Raji (cell line): Measurements from ENCODE around the gene NRL.
A peak's percentile ranks its signal among the peaks of the same experiment; 100 is the strongest.

ENCODE experiments used
- POLR2A ChIP-seq: IDR thresholded peaks from 2 replicates; pipeline ENCODE4 v1.6.1; 2011; ENCODE audit warnings: low read depth, low read length, control low read depth; ENCODE audit not compliant: insufficient read depth

NRL gene

DNA sequence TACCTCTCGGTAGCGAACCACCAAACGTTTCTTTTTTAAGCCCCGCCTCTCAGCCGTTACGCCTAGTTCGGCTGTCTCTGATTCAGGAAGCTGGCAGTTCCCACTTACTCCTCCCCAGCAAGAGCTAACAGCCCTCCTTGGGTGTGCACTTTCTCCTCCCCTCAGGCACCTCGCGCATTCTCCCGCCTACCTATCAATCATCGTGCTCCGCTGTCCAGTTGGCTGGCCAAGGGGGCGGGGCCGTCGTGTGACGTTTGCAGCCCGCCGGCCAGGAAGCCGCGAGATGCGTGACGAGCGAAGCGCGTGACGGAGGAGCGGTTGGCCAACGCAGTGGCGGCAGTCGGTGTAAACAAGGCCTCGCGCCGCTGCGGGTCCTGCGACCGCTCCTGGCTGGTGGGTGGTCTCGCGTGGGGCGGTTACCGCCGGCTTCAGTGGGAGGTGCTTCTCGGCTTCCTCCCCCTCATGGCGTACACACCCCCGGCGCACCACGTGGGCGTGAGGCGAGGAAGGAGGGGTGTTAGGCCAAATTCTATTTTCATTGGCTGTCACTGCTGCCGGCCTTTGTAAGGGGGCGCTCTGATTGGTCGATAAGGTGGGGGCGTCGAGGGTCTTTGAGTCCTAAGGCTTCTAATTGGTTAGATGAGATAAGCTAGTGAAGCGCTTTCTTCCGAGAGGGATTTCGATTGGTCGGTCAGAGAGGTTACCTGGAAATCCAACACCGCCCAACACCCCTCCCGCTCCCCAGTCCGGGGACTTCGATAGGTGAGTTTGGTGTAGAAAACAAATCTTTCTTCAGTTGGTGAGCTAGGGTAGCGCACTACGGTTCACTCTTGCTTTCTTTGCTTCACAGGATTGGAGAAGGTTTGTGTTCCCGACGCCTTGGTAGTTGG lies at the start of gene NRL, which contains the start of gene DCAF11:
Gene NRL, minus strand, starts transcription at position 418 of the 890 bp plus-strand sequence. CDS start 32,101 bp downstream, outside the sequence.
Gene DCAF11, plus strand, starts transcription at position 246 of the 890 bp plus-strand sequence. CDS start 818 bp downstream, outside the sequence.
- TF ChIP-seq POLR2A = peak; percentile 34

DNA sequence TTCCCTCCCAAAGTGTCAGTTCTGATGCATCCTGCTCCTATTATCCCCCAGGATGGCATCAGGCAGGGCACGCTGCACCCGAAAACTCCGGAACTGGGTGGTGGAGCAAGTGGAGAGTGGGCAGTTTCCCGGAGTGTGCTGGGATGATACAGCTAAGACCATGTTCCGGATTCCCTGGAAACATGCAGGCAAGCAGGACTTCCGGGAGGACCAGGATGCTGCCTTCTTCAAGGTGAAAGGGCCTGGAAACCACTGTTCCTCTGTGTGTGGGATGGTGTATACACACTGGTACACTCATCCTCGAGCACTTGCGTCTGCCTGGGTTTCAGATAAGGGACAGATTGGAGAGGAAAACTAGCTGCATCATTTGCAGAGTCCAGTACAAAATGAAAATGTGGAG lies 47.3 kb upstream of the NRL start:
- no peak for TF ChIP-seq POLR2A

DNA sequence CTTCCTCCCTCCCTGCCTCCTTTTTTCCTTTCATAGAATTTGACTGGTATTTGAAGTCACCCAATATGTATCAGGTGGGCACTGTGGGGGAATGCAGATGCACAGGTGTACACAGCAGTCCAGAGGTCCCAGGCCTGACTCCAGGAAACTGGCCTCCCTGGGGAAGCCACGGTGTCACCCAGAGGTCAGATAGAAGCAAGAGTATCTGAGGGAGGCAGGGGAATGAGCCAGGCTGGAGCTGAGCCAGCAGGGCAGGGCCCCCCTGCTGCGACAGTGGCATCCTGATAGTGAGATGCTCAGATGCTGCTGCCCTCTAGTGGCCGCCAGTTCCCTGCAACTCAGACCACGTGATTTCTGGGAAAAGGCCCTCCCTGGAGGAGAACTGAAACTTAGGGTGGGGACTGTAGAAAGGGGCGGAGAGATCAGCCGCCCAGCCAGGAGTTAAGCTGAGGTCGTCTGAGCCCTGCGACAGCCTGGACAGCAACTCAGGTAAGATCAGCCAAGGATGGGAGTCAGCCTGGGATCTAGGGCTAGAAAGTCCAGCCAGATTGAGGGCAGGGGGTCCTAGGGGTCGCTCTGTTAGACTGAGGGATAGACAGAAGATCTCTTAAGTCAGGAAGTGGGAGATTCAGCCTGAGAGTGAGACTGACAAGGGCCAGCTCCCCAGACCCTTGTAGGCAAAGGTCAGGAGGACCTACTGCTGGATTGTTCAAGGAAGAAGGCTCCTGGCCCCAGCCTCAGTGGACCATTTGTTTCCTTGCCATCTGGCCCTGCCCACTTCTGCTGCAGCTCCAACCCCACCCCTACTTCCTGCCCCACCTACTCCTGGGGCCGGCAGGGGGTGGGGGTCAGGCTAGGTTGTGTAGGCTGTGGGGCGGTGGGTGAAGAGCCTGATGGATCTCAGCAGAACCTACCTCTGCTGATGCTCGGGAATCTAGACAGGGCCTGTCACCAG lies 46.4 kb upstream of the NRL start, which contains the start of gene IRF9:
Gene IRF9, plus strand, starts transcription at position 416 of the 955 bp plus-strand sequence. CDS start 880 bp downstream, outside the sequence.
- peak; percentile 71 for TF ChIP-seq POLR2A

DNA sequence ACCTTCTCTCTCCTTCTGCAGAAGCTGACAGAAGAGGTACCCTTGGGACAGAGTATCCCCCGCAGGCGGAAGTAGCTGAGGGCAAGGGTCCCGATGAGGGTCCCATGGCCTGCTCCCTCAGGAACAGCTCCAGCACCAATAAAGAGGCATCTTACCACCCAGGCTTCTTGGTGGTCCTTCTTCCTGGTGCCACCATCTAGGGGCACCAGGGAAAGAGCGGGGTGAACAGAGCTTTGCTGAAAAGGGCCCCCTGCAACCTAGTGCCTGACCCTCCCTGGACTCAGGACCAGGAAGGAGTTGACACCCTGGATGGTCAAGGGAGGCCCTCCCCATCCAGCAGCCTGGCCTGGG lies 45.7 kb upstream of the NRL start:
- no peak for TF ChIP-seq POLR2A

DNA sequence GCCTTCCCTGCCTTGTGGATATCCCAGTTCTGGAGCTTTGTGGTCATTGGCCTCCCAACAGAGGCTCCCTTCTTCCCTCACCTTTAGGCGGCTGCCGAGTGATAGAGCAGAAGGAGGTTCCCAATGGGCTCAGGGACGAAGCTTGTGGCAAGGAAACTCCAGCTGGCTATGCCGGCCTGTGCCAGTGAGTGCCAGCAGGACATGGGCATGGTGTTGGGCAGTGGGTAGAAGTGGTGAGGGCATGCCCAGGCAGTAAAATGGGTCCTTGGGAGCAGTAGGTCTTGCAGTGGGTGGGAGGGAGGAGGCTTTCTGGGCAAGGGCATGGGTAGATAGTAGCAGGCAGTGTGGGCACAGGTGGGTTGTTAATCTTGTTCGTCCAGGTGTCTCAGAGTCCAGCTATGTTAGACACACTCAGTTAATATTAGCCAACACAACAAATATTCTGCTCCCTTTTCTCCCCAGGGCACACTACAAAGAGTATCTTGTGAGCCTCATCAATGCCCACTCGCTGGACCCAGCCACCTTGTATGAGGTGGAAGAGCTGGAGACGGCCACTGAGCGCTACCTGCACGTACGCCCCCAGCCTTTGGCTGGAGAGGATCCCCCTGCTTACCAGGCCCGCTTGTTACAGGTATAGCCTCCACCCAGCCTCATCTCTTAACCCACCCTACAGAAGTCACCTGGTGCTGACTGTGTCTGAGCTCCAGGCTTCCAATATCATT lies 45.2 kb upstream of the NRL start:
- no peak for TF ChIP-seq POLR2A

DNA sequence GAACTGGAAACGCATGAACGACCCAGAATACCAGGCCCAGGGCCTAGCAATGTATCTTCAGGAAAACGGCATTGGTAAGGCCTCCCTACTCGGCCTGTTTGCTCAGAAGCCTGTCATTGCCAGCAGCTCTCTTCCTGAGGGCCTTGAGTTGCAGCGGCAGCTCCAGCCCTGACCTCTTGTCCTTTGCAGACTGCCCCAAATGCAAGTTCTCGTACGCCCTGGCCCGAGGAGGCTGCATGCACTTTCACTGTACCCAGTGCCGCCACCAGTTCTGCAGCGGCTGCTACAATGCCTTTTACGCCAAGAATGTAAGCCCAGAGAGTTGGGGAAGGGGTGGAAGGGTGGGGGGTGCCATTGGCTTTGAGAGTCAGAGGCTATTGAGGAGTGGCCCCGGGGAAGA lies 42.6 kb upstream of the NRL start:
- no peak for TF ChIP-seq POLR2A

DNA sequence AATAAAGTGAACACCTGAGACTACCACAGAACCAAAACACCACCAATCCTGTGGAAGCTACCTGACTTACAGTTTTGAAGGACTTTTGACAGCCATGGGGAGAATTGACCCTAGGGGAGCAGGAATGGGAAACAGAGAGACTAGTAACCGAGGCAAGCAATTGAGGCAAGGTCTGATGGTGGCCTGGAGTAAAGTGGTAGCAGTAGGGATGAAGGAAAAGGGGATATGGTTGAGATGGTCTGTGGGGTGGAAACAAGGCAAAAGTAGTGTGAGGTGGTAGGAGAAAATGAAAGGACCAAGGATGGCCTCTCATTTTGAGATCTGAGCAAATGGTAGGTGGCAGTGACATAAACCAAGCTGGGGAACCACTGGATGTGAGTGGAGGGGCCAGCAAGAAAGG lies 42.1 kb upstream of the NRL start:
- TF ChIP-seq POLR2A = no peak

DNA sequence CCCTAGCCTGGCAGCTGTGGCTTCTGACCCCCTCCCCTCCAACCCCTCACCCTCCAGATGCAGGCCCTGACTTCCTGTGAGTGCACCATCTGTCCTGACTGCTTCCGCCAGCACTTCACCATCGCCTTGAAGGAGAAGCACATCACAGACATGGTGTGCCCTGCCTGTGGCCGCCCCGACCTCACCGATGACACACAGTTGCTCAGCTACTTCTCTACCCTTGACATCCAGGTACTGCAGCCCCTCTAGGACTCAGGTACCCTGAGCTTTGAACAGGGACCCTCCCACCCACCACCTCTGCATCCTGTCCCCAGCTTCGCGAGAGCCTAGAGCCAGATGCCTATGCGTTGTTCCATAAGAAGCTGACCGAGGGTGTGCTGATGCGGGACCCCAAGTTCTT lies 40.4 kb upstream of the NRL start:
- no peak for TF ChIP-seq POLR2A

DNA sequence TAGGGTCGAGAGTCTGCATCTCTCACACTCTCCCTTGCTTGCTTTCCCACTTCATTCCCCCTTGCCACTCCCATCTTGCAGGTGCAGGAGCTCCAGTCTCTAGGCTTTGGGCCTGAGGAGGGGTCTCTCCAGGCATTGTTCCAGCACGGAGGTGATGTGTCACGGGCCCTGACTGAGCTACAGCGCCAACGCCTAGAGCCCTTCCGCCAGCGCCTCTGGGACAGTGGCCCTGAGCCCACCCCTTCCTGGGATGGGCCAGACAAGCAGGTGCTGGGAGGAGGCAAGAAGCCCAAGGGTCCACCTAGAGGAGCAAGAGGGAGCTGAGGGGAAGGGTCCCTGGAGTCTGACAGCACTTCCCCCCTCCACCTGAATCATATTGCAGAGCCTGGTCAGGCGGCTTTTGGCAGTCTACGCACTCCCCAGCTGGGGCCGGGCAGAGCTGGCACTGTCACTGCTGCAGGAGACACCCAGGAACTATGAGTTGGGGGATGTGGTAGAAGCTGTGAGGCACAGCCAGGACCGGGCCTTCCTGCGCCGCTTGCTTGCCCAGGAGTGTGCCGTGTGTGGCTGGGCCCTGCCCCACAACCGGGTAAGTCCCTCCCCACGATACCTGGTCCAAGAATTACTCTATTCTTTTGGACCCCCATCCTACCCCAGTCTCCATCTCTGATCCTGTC lies 36.8 kb upstream of the NRL start:
- no peak for TF ChIP-seq POLR2A

DNA sequence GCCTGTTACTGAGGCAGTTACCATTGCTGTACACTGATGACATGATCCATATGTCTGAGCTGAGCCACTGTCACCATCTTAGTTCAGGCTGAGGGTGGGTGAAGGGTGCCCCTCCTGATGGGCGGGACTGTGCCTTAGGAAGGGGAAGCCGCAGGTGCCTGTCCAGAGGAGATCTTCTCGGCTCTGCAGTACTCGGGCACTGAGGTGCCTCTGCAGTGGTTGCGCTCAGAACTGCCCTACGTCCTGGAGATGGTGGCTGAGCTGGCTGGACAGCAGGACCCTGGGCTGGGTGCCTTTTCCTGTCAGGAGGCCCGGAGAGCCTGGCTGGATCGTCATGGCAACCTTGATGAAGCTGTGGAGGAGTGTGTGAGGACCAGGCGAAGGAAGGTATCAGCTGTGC lies 36.2 kb upstream of the NRL start:
- TF ChIP-seq POLR2A = no peak

DNA sequence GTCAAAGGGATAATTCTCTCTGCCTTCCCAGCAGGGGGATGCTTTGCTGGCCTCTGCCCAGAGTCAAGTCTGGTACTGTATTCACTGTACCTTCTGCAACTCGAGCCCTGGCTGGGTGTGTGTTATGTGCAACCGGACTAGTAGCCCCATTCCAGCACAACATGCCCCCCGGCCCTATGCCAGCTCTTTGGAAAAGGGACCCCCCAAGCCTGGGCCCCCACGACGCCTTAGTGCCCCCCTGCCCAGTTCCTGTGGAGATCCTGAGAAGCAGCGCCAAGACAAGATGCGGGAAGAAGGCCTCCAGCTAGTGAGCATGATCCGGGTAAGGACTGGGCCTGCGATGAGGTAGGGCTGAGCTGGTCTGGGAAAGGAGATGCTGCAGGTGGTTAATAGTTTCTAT lies 35.8 kb upstream of the NRL start:
- TF ChIP-seq POLR2A = no peak

DNA sequence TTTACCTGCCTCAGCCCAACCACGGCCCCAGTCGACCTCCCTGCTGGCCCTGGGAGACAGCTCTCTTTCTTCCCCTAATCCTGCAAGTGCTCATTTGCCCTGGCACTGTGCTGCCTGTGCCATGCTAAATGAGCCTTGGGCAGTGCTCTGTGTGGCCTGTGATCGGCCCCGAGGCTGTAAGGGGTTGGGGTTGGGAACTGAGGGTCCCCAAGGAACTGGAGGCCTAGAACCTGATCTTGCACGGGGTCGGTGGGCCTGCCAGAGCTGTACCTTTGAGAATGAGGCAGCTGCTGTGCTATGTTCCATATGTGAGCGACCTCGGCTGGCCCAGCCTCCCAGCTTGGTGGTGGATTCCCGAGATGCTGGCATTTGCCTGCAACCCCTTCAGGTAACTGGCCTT lies 35.3 kb upstream of the NRL start:
- TF ChIP-seq POLR2A = no peak

DNA sequence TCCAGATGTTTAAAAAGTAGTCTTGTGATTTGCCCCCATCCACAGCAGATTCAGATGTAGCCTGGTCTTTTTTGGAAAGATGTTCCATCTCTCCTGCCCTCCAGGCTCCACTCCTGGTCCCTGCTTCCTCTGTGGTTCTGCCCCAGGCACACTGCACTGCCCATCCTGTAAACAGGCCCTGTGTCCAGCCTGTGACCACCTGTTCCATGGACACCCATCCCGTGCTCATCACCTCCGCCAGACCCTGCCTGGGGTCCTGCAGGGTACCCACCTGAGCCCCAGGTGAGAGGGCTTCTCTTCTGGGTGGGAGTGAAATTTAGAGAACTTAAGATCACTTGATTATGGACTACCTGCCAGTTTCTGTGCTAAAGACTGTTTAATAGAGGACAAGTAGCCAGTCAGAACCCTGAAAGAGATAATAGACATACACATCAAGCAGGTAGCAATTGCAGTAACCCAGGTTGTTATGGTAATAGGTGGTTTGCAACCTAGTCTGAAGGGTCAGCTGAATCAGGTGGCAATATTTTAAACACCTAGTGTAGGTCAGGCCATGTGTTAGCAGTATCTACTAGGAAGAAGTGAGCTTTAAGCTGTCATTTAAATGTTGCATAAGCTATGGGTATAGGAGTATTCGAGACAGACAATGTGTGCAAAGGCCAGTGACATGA lies 34.7 kb upstream of the NRL start:
- TF ChIP-seq POLR2A = no peak

DNA sequence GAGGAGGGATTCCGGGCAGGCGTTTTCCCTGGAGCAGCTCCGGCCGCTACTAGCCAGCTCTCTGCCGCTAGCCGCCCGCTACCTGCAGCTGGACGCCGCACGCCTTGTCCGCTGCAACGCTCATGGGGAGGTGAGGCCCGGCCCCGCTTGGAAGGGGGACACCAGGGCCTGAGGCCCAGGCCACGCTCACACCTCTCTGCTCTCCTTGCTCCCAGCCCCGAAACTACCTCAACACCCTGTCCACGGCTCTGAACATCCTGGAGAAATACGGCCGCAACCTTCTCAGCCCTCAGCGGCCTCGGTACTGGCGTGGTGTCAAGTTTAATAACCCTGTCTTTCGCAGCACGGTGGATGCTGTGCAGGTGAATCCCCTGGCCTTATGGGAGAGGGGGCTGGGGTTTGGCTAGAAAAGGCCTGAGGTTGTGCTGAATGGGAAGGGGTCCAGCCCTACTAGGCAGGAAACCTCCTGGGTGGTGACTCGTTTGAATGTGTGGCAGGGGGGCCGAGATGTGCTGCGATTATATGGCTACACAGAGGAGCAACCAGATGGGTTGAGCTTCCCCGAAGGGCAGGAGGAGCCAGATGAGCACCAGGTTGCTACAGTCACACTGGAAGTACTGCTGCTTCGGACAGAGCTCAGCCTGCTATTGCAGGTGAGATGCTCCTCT lies 33.1 kb upstream of the NRL start:
- TF ChIP-seq POLR2A = no peak
